GM19023 (cell line): ENCODE results near the gene XCL1.

Source experiments
- ATAC-seq: cut with Tn5 transposase; IDR thresholded peaks from one replicate; pipeline ENCODE4 v1.9.1; 2021; ENCODE audit warnings: mild to moderate bottlenecking, moderate library complexity; ENCODE audit not compliant: unreplicated experiment

The XCL1 gene

GRCh38 chr1:168603501-168604110 is 27.2 kb downstream of the XCL1 start:
- ATAC-seq, result peak; percentile 85

GRCh38 chr1:168605443-168605842 is 29.0 kb downstream of the XCL1 start:
- ATAC-seq, result no peak

- ATAC-seq, result no peak
These were observed 29.7 kb downstream of the XCL1 start for GRCh38 chr1:168606096-168606495.

- no peak for ATAC-seq
These were observed 31.5 kb downstream of the XCL1 start for GRCh38 chr1:168607872-168608428.

GRCh38 chr1:168608796-168609715 is 32.7 kb downstream of the XCL1 start:
- no peak for ATAC-seq

GRCh38 chr1:168609741-168610510 is 33.5 kb downstream of the XCL1 start:
- ATAC-seq, result no peak

GRCh38 chr1:168613038-168613451 is 36.6 kb downstream of the XCL1 start:
- no peak for ATAC-seq

GRCh38 chr1:168613691-168614231 is 37.4 kb downstream of the XCL1 start:
- ATAC-seq, result no peak

- no peak for ATAC-seq
These were observed 37.8 kb downstream of the XCL1 start for GRCh38 chr1:168614235-168614634.

- ATAC-seq, result no peak
These were observed 39.6 kb downstream of the XCL1 start for GRCh38 chr1:168615965-168616364.

GRCh38 chr1:168617974-168618750 is 41.8 kb downstream of the XCL1 start:
- ATAC-seq, result no peak

- ATAC-seq, result no peak
These were observed 42.5 kb downstream of the XCL1 start for GRCh38 chr1:168618886-168619285.

- ATAC-seq, result no peak
These were observed 45.0 kb downstream of the XCL1 start for GRCh38 chr1:168621356-168621755.

- no peak for ATAC-seq
These were observed 46.8 kb downstream of the XCL1 start for GRCh38 chr1:168623003-168623828.

GRCh38 chr1:168623831-168624230 is 47.4 kb downstream of the XCL1 start:
- no peak for ATAC-seq

GRCh38 chr1:168626326-168626725 is 49.9 kb downstream of the XCL1 start:
- no peak for ATAC-seq

GRCh38 chr1:168627370-168627769 is 51.0 kb downstream of the XCL1 start:
- ATAC-seq, result no peak

- ATAC-seq, result no peak
These were observed 52.4 kb downstream of the XCL1 start for GRCh38 chr1:168628807-168629206.

GRCh38 chr1:168629466-168629865 is 53.1 kb downstream of the XCL1 start:
- ATAC-seq, result no peak
